Inferior parietal cortex (tissue), 1 donor: ENCODE results near the gene LZTS2.

Experiments
- DNase-seq: peaks from one replicate; pipeline ENCODE4 v3.0.0-alpha.2; 2016; ENCODE audit errors: extremely low spot score

The LZTS2 gene

GRCh38 chr10:101054876-101055275 is 55.3 kb downstream of the LZTS2 start:
- no peak for DNase-seq

GRCh38 chr10:101055411-101055810 is 55.8 kb downstream of the LZTS2 start:
- DNase-seq = no peak

- no peak for DNase-seq
These were observed 57.0 kb downstream of the LZTS2 start for GRCh38 chr10:101056365-101057151.
